K562 (cell line): ENCODE measurements around the gene SC5D. TPM values are rescaled to one million over a fixed set of nuclear protein-coding genes. Genes with fewer than 3 reads are reported as not detected.

ENCODE experiments used
- ARID3B ChIP-seq: fragments of 250-450 bp; sonication (Bioruptor Pico); IDR thresholded peaks from 2 replicates; pipeline ENCODE4 v1.4.0; 2020; ENCODE audit warnings: borderline replicate concordance
- MYBL2 ChIP-seq, 2 experiments: fragments of 450-650 bp in 1 of 2; sonication (generic) in 1 of 2; formaldehyde crosslinking in 1 of 2; IDR thresholded peaks; 2 replicates each; pipeline versions ENCODE4 v1.6.1 to v1.8.1; 2017 to 2022; ENCODE audit warnings: borderline replicate concordance in 1 of 2, inconsistent platforms in 1 of 2, low read depth in 1 of 2, mild to moderate bottlenecking in 1 of 2, missing genetic modification reagents in 1 of 2, moderate library complexity in 1 of 2
- REST ChIP-seq, 2 experiments: fragments of 450-650 bp; formaldehyde crosslinking in 1 of 2; IDR thresholded peaks; 2 replicates each; pipeline versions ENCODE4 v1.4.0 to v1.6.1; 2014 to 2020; ENCODE audit warnings: mild to moderate bottlenecking in 2 of 2, borderline replicate concordance in 1 of 2, low read depth in 1 of 2
- ZNF511 ChIP-seq: sonication (generic); formaldehyde crosslinking; IDR thresholded peaks from 2 replicates; pipeline ENCODE4 v1.8.0; 2022; ENCODE audit warnings: mild to moderate bottlenecking, missing genetic modification reagents
- polyA plus RNA-seq, 8 experiments: library from polyadenylated mRNA; depleted of rRNA in 4 of 8; stranded (reverse) in 5 of 8; unstranded in 3 of 8; fragments of >200 nt; fragmentation: Nextera tagmentation in 2 of 8; fragmentation: Illumina TruSeq in 1 of 8; extraction: Ambion mirVana in 2 of 8; extraction: Trizol in 1 of 8; gene quantifications; 2 replicates each; pipeline versions ENCODE4 v1.2.1 to v1.2.3, GENCODE V29; 2011 to 2014; ENCODE audit warnings: inconsistent platforms in 1 of 8, missing spikeins in 1 of 8
- total RNA-seq, 7 experiments: library from RNA; depleted of rRNA in 6 of 7; stranded (reverse); fragments of >200 nt in 6 of 7; fragmentation: Illumina TruSeq in 2 of 7; extraction: Trizol in 2 of 7; gene quantifications; 2 replicates each; pipeline versions ENCODE4 v1.2.1 to v1.2.3, GENCODE V29; 2011 to 2021; ENCODE audit warnings: low replicate concordance in 1 of 7

SC5D gene
- total and polyA plus RNA-seq, 9 of the 15 experiments (the other 6 are each of a cell fraction or from before 2014, with no cell fraction given) = 7.6 to 84.0 (median 17.4) TPM

GRCh38 chr11:121318848-121319834, 26.6 kb downstream of the SC5D start (continued):
- peak; percentile 11; the same call in 1 of the 2 replicates for TF ChIP-seq REST (IDR thresholded peaks at IDR 0.05; ENCODE audit: borderline replicate concordance)
- TF ChIP-seq REST (CRISPR knock-in tag; IDR thresholded peaks at IDR 0.05; ENCODE audit: low read depth) = no peak
- TF ChIP-seq ARID3B = no peak
- no peak for TF ChIP-seq MYBL2 (IDR thresholded peaks at IDR 0.05; ENCODE audit: low read depth)
- no peak for TF ChIP-seq MYBL2 (CRISPR knock-in tag; IDR thresholded peaks at IDR 0.05; ENCODE audit: borderline replicate concordance)
- TF ChIP-seq ZNF511 (CRISPR knock-in tag) = no peak
